ENCODE data around the gene IL17B.

The IL17B gene

GRCh38 chr5:149423794-149424268 is 44.7 kb upstream of the IL17B start:
- DNase-seq (ENCODE audit: low read depth) = no peak
- TF ChIP-seq CTCF (IDR thresholded peaks at IDR 0.05; ENCODE audit: low read depth, low read length, missing control alignments) = no peak
- no peak overlapping the region for H3K4me3 ChIP-seq (ENCODE audit: low read depth, low read length)

- H3K4me3 ChIP-seq (ENCODE audit: low read depth, low read length) = no peak overlapping the region
- TF ChIP-seq CTCF (IDR thresholded peaks at IDR 0.05; ENCODE audit: low read depth, low read length, missing control alignments) = no peak
- no peak for DNase-seq (ENCODE audit: low read depth)
Observed at GRCh38 chr5:149423049-149423793, 44.1 kb upstream of the IL17B start.

GRCh38 chr5:149422366-149423048 is 43.4 kb upstream of the IL17B start:
- TF ChIP-seq CTCF (IDR thresholded peaks at IDR 0.05; ENCODE audit: low read depth, low read length, missing control alignments) = no peak
- no peak overlapping the region for H3K4me3 ChIP-seq (ENCODE audit: low read depth, low read length)
- no peak for DNase-seq (ENCODE audit: low read depth)

- no peak for TF ChIP-seq CTCF (IDR thresholded peaks at IDR 0.05; ENCODE audit: low read depth, low read length, missing control alignments)
- H3K4me3 ChIP-seq (ENCODE audit: low read depth, low read length) = no peak overlapping the region
Observed at GRCh38 chr5:149421834-149422233, 42.7 kb upstream of the IL17B start.

GRCh38 chr5:149421372-149421685 is 42.2 kb upstream of the IL17B start:
- TF ChIP-seq CTCF (IDR thresholded peaks at IDR 0.05; ENCODE audit: low read depth, low read length, missing control alignments) = no peak
- no peak overlapping the region for H3K4me3 ChIP-seq (ENCODE audit: low read depth, low read length)
- DNase-seq (ENCODE audit: low read depth) = no peak

More at GRCh38 chr5:149421834-149422233, 42.7 kb upstream of the IL17B start:
- no peak for DNase-seq (ENCODE audit: low read depth)

- no peak for TF ChIP-seq CTCF (IDR thresholded peaks at IDR 0.05; ENCODE audit: low read depth, low read length, missing control alignments)
- no peak overlapping the region for H3K4me3 ChIP-seq (ENCODE audit: low read depth, low read length)
- DNase-seq (ENCODE audit: low read depth) = no peak
Observed at GRCh38 chr5:149420545-149421371, 41.7 kb upstream of the IL17B start.

Data from GM12864 (cell line).